ENCODE data around the gene SLC38A9. TPM values are rescaled to one million over a fixed set of nuclear protein-coding genes. Genes with fewer than 3 reads are reported as not detected.

SLC38A9 gene
- total RNA-seq, 3 donors from 2014 or later: 20.2 to 28.1 (median 20.6) TPM

- intact Hi-C loops (cut with DNase I, micrococcal nuclease): loop anchor here (5.0 kb wide), 2 partner anchors 287 to 352 kb away; no protein-coding TSS in a partner anchor
- DNase-seq (no peak), ATAC-seq (peak; percentile 62)
- peaks cover 4% of the 10 kb centered on the region for H3K4me1 ChIP-seq (ENCODE audit: low read depth)
- H3K4me3 ChIP-seq: no peak overlapping the region
- H3K36me3 ChIP-seq (ENCODE audit: low read depth): no peaks in the 10 kb centered on the region
- TF ChIP-seq CTCF (IDR thresholded peaks at IDR 0.05): no peak
- no peaks in the 10 kb centered on the region for H3K9me3 ChIP-seq
Observed at GRCh38 chr5:55694152-55694830, 17.8 kb downstream of the SLC38A9 start.

GRCh38 chr5:55692509-55692908 is 19.6 kb downstream of the SLC38A9 start:
- intact Hi-C loops (cut with DNase I, micrococcal nuclease): loop anchor here (5.0 kb wide), 2 partner anchors 285 to 350 kb away; no protein-coding TSS in a partner anchor
- no peak for DNase-seq
- Histone ChIP-seq H3K9me3 (no peaks in the 10 kb centered on the region), H3K4me1 (ENCODE audit: low read depth) (peaks cover 4% of the 10 kb centered on the region), H3K36me3 (ENCODE audit: low read depth) (no peaks in the 10 kb centered on the region), H3K4me3 (no peak overlapping the region)
- no peak for TF ChIP-seq CTCF (IDR thresholded peaks at IDR 0.05)
- ATAC-seq: no peak

- intact Hi-C loops (cut with DNase I, micrococcal nuclease): loop anchor here (5.0 kb wide), 2 partner anchors 285 to 350 kb away; no protein-coding TSS in a partner anchor
- H3K9me3 ChIP-seq: no peaks in the 10 kb centered on the region
- no peak for ATAC-seq
- H3K4me1 ChIP-seq (ENCODE audit: low read depth): peaks cover 4% of the 10 kb centered on the region
- no peak overlapping the region for H3K4me3 ChIP-seq
- no peak for TF ChIP-seq CTCF (IDR thresholded peaks at IDR 0.05)
- no peak for DNase-seq
- H3K36me3 ChIP-seq (ENCODE audit: low read depth): no peaks in the 10 kb centered on the region
Observed at GRCh38 chr5:55692106-55692417, 20.1 kb downstream of the SLC38A9 start.

- Histone ChIP-seq H3K4me1 (ENCODE audit: low read depth) (peaks cover 4% of the 10 kb centered on the region), H3K36me3 (ENCODE audit: low read depth) (no peaks in the 10 kb centered on the region), H3K4me3 (no peak overlapping the region), H3K9me3 (no peaks in the 10 kb centered on the region)
- DNase-seq (no peak), ATAC-seq (peak; percentile 67)
- no peak for TF ChIP-seq CTCF (IDR thresholded peaks at IDR 0.05)
- intact Hi-C loops (cut with DNase I, micrococcal nuclease): loop anchor here (5.0 kb wide), 2 partner anchors 284 to 349 kb away; no protein-coding TSS in a partner anchor
Observed at GRCh38 chr5:55691265-55692105, 20.6 kb downstream of the SLC38A9 start.

GRCh38 chr5:55682071-55682470 is 30.1 kb downstream of the SLC38A9 start:
- Histone ChIP-seq H3K9me3 (no peaks in the 10 kb centered on the region), H3K36me3 (ENCODE audit: low read depth) (no peaks in the 10 kb centered on the region), H3K4me1 (ENCODE audit: low read depth) (no peaks in the 10 kb centered on the region), H3K4me3 (no peak overlapping the region)
- ATAC-seq: no peak
- intact Hi-C loops (cut with DNase I, micrococcal nuclease): no loop called here
- no peak for TF ChIP-seq CTCF (IDR thresholded peaks at IDR 0.05)
- no peak for DNase-seq
